HG02759 (cell line): ENCODE results near the gene RPS8.
A peak's percentile ranks its signal among the peaks of the same experiment; 100 is the strongest.
"Not testable (repeated sequence)": the region's sequence is repeated elsewhere in the genome, so short reads cannot be mapped to it uniquely, and the experiment has no call there.

Experiments used
- ATAC-seq: cut with Tn5 transposase; IDR thresholded peaks from one replicate; pipeline ENCODE4 v1.9.1; 2021; ENCODE audit warnings: mild to moderate bottlenecking, moderate library complexity; ENCODE audit not compliant: unreplicated experiment

Gene RPS8

GRCh38 chr1:44802306-44803061, 27.1 kb downstream of the RPS8 start:
- no peak for ATAC-seq

- ATAC-seq = no peak
These were observed 27.6 kb downstream of the RPS8 start for GRCh38 chr1:44803062-44803311.

GRCh38 chr1:44803312-44804095, 28.2 kb downstream of the RPS8 start:
- no peak for ATAC-seq

GRCh38 chr1:44805311-44806024, 30.1 kb downstream of the RPS8 start:
- no peak for ATAC-seq

- ATAC-seq = no peak
These were observed 30.8 kb downstream of the RPS8 start for GRCh38 chr1:44806025-44806703.

GRCh38 chr1:44806704-44807363, 31.5 kb downstream of the RPS8 start, which contains the start of gene DYNLT4:
DYNLT4 (minus strand) TSS chr1:44807351; CDS start chr1:44806668, 683 bp downstream.
- no peak for ATAC-seq

- ATAC-seq = peak; percentile 41
These were observed 32.2 kb downstream of the RPS8 start for GRCh38 chr1:44807364-44808062.

- peak; percentile 32 for ATAC-seq
These were observed 33.0 kb downstream of the RPS8 start, which contains the start of gene BTBD19 for GRCh38 chr1:44808063-44808937. BTBD19 (plus strand) TSS chr1:44808523; CDS start chr1:44808821, 298 bp downstream.

GRCh38 chr1:44808938-44809917, 33.9 kb downstream of the RPS8 start:
- ATAC-seq = peak; percentile 43

- no peak for ATAC-seq
These were observed 34.9 kb downstream of the RPS8 start for GRCh38 chr1:44810101-44810761.

GRCh38 chr1:44810762-44811105, 35.4 kb downstream of the RPS8 start:
- not testable (repeated sequence) for ATAC-seq

- no peak for ATAC-seq
These were observed 35.9 kb downstream of the RPS8 start for GRCh38 chr1:44811234-44811633.

- ATAC-seq = no peak
These were observed 37.6 kb downstream of the RPS8 start for GRCh38 chr1:44812822-44813543.

- not testable (repeated sequence) for ATAC-seq
These were observed 40.6 kb downstream of the RPS8 start for GRCh38 chr1:44815926-44816325.

- no peak for ATAC-seq
These were observed 42.0 kb downstream of the RPS8 start for GRCh38 chr1:44817307-44817706.

GRCh38 chr1:44817771-44818495, 42.6 kb downstream of the RPS8 start:
- ATAC-seq = no peak
